ENCODE measurements around the gene KCNJ8. TPM values are rescaled to one million over a fixed set of nuclear protein-coding genes. Genes with fewer than 3 reads are reported as not detected.

Gene KCNJ8
- total and polyA plus RNA-seq, 2 of the 8 experiments (the other 6 are each of a cell fraction or from before 2014, with no cell fraction given) = 0.48 to 1.4 TPM

DNA sequence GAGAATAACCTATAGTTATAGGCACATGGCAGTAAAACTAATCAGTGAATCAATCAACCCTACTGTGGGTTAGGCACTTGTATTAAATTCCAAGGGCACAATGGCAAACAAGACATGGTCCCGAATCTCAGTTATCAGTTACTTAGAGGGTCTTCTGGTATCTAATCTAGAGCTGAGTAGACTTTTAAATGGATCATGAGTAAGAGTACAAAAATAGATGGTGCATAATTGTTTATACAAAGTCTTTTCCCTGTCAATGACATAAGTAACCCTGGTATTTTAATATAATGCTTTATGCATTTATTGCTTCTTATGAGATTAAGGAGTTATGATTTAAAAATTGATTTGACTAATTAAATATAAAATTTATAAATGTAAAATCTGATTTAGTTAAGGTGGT, 23.0 kb upstream of the KCNJ8 start:
- Histone ChIP-seq H3K4me2 (ENCODE audit: insufficient read depth in 1 of 2, low read depth in 2 of 2, low read length in 2 of 2) (no peak overlapping the region), H3K14ac (ENCODE audit: insufficient read length) (no peak overlapping the region), H4K91ac (replicated peaks; ENCODE audit: insufficient read length, low read length) (no peak overlapping the region), H3K79me2 (ENCODE audit: control insufficient read depth in 1 of 2, insufficient read depth in 2 of 2, low read length in 2 of 2) (no peaks in the 10 kb centered on the region), H3K4me3 (ENCODE audit: extremely low read depth in 1 of 4, insufficient read depth in 2 of 4, low read depth in 3 of 4, low read length in 4 of 4) (no peak overlapping the region), H3K27me3 (replicated peaks in 1 of 4; ENCODE audit: control insufficient read depth in 3 of 4, extremely low read depth in 1 of 4, insufficient read depth in 3 of 4, low read length in 3 of 4) (no peaks in the 10 kb centered on the region), H2AK5ac (ENCODE audit: low read depth, low read length) (no peak overlapping the region), H3K36me3 (ENCODE audit: control insufficient read depth in 2 of 4, insufficient read depth in 4 of 4, low read length in 3 of 4) (no peaks in the 10 kb centered on the region), H4K5ac (ENCODE audit: insufficient read length, low read depth, low read length) (no peak overlapping the region), H2BK5ac (ENCODE audit: low read depth, low read length) (no peak overlapping the region), H2BK15ac (ENCODE audit: low read length) (no peak overlapping the region), H3K4me1 (replicated peaks in 1 of 4; ENCODE audit: control insufficient read depth in 3 of 4, insufficient read depth in 4 of 4, low read length in 3 of 4) (no peaks in the 10 kb centered on the region), H3K9ac (replicated peaks in 1 of 4; ENCODE audit: extremely low read depth in 1 of 4, low read depth in 3 of 4, low read length in 3 of 4) (no peak overlapping the region), H3K27ac (ENCODE audit: low read depth, low read length) (no peak overlapping the region), H3K4ac (replicated peaks; ENCODE audit: insufficient read length, low read depth, low read length) (no peak overlapping the region), H3K23ac (ENCODE audit: insufficient read length) (no peak overlapping the region), H4K8ac (ENCODE audit: extremely low read depth, insufficient read depth, low read length) (no peak overlapping the region), H3K56ac (replicated peaks; ENCODE audit: insufficient read length, low read depth, low read length) (no peak overlapping the region), H2BK120ac (replicated peaks; ENCODE audit: low read depth, low read length) (no peak overlapping the region), H2BK20ac (ENCODE audit: low read length) (no peak overlapping the region), H3K79me1 (ENCODE audit: low read depth, low read length) (no peaks in the 10 kb centered on the region), H3K23me2 (ENCODE audit: low read depth, low read length) (no peaks in the 10 kb centered on the region), H2BK12ac (ENCODE audit: low read depth, low read length) (no peak overlapping the region), H4K20me1 (replicated peaks in 1 of 2; ENCODE audit: control insufficient read depth in 1 of 2, insufficient read depth in 2 of 2, low read length in 2 of 2) (no peaks in the 10 kb centered on the region), H3K18ac (ENCODE audit: extremely low read depth, low read length) (no peak overlapping the region), H2AFZ (ENCODE audit: low read length) (no peak overlapping the region), H3K9me3 (ENCODE audit: insufficient read depth in 2 of 2, low read depth in 1 of 2, low read length in 1 of 2) (no peaks in the 10 kb centered on the region)
- CTCF ChIA-PET (ENCODE audit: partially characterized antibody) = no interaction called here
- no peak for DNase-seq (ENCODE audit: low read depth in 1 of 2, low spot score in 2 of 2)
- POLR2A ChIA-PET (ENCODE audit: partially characterized antibody) = no interaction called here
- 88% methylated on average over 1 of the region's 1 CpG; no CpG with 5 or more reads in 1 of the 2 experiments for WGBS, 2 experiments (ENCODE audit: extremely low coverage in 1 of 2, insufficient coverage in 1 of 2, insufficient read length in 1 of 2, insufficient replicate concordance in 2 of 2, low coverage in 1 of 2, low lambda C conversion rate in 2 of 2, missing lambda C conversion rate in 1 of 2)
- no peak for FAIRE-seq
- TF ChIP-seq BRCA1 (IDR thresholded peaks at IDR 0.05; ENCODE audit: low read depth, low read length) = no peak
